H1 (cell line): ENCODE data around the gene DAPL1. TPM values are rescaled to one million over a fixed set of nuclear protein-coding genes. Genes with fewer than 3 reads are reported as not detected.

ENCODE experiments used
- BRCA1 ChIP-seq: IDR thresholded peaks from 2 replicates; pipeline ENCODE4 v1.6.1; 2012; ENCODE audit warnings: low read depth, low read length, improper control_type of control experiment
- CHD2 ChIP-seq: IDR thresholded peaks from 2 replicates; pipeline ENCODE4 v1.6.1; 2012; ENCODE audit warnings: low read length, improper control_type of control experiment
- RBBP5 ChIP-seq: IDR thresholded peaks from 2 replicates; pipeline ENCODE4 v1.7.1; 2012; ENCODE audit warnings: low read depth, mild to moderate bottlenecking, inconsistent platforms, low read length, moderate library complexity, borderline replicate concordance
- SIN3A ChIP-seq, 2 experiments: IDR thresholded peaks in 1 of 2; conservative IDR thresholded peaks in 1 of 2; 2 replicates each; pipeline ENCODE4 v1.6.1; 2011 to 2012; ENCODE audit warnings: low read length in 2 of 2, improper control_type of control experiment in 1 of 2, low read depth in 1 of 2, mild to moderate bottlenecking in 1 of 2
- polyA plus RNA-seq, 7 experiments: library from polyadenylated mRNA; depleted of rRNA in 3 of 7; stranded (reverse) in 5 of 7; unstranded in 2 of 7; fragments of >200 nt in 5 of 7; fragments of 200-250 nt in 2 of 7; gene quantifications; 1 replicate in 5 of 7; 2 replicates in 1 of 7; 4 replicates in 1 of 7; pipeline versions ENCODE4 v1.2.1 to v1.2.3, GENCODE V29; 2011 to 2013; ENCODE audit warnings: missing spikeins in 2 of 7, mixed read lengths in 2 of 7
- total RNA-seq: library from RNA; stranded (reverse); fragmentation: NEBNext Ultra II Directional; extraction: Animal tissue kit (Norgen Biotek cat#: 25700); gene quantifications from 2 replicates; pipeline ENCODE4 v1.2.1, GENCODE V29; 2021

The DAPL1 gene
- total and polyA plus RNA-seq, 2 of the 8 experiments (the other 6 are each of a cell fraction or from before 2014, with no cell fraction given): not detected

DNA sequence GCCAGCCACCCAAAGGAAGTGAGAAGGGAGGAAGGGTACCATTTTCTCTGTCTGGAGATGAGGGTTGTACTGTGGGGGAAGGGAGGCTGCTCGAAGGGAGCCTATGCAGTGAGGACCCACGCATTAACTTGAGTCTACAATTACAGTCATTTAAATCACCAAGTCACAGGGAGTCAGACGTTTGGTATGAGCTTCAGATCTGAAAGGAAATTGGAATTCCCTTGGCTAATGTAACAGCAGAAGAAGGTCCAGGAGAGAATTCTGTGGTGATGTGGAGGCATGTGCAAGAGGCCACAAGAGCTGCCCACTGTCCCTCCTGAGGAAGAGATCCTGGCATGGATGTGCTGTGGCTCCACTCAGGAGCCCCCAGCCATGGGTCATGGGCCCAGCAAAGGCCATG lies 22.5 kb downstream of the DAPL1 start (continued):
- TF ChIP-seq SIN3A (conservative IDR thresholded peaks at IDR 0.05 in 1 of 2, IDR thresholded peaks at IDR 0.05 in 1 of 2; ENCODE audit: low read depth in 1 of 2, low read length in 2 of 2) (no peak), CHD2 (no peak), RBBP5 (no peak), BRCA1 (no peak)
